Astrocyte (in vitro differentiated cells and primary cell): ENCODE results near the gene BNIP5. TPM values are rescaled to one million over a fixed set of nuclear protein-coding genes. Genes with fewer than 3 reads are reported as not detected.

ENCODE experiments used
- DNase-seq: peaks from one replicate; pipeline ENCODE4 v3.0.0-alpha.2; 2010; ENCODE audit warnings: low read depth
- FAIRE-seq: peaks from 2 replicates; lab custom pipeline; 2011; peaks lifted over from hg19 to GRCh38; lab: Jason Lieb, UNC
- H2AFZ ChIP-seq: 2 replicates; pipeline ENCODE4 v1.6.0; 2012; ENCODE audit warnings: low read depth, low read length, inconsistent platforms
- H3K27ac ChIP-seq: 2 replicates; pipeline ENCODE4 v1.5.1; 2011; ENCODE audit warnings: low read depth, low read length, inconsistent platforms
- H3K27me3 ChIP-seq: 2 replicates; pipeline ENCODE4 v1.6.0; 2011; ENCODE audit warnings: low read length, inconsistent platforms; ENCODE audit not compliant: insufficient read depth
- H3K36me3 ChIP-seq: 2 replicates; pipeline ENCODE4 v1.5.1; 2011; ENCODE audit warnings: low read length, inconsistent platforms; ENCODE audit not compliant: insufficient read depth
- H3K4me1 ChIP-seq: 2 replicates; pipeline ENCODE4 v1.5.1; 2011; ENCODE audit warnings: low read length, inconsistent platforms; ENCODE audit not compliant: insufficient read depth
- H3K4me2 ChIP-seq: 2 replicates; pipeline ENCODE4 v1.6.0; 2012; ENCODE audit warnings: low read length, inconsistent platforms
- H3K4me3 ChIP-seq: 2 replicates; pipeline ENCODE4 v1.5.1; 2011; ENCODE audit warnings: low read depth, mild to moderate bottlenecking, low read length, inconsistent platforms; ENCODE audit not compliant: insufficient read depth
- H3K79me2 ChIP-seq: 2 replicates; pipeline ENCODE4 v1.6.0; 2012; ENCODE audit warnings: mild to moderate bottlenecking, low read length, inconsistent platforms; ENCODE audit not compliant: insufficient read depth
- H3K9ac ChIP-seq: 2 replicates; pipeline ENCODE4 v1.6.0; 2012; ENCODE audit warnings: mild to moderate bottlenecking, low read length, inconsistent platforms
- H3K9me3 ChIP-seq: 2 replicates; pipeline ENCODE4 v1.5.1; 2012; ENCODE audit warnings: low read depth, mild to moderate bottlenecking, low read length, inconsistent platforms; ENCODE audit not compliant: insufficient read depth
- H4K20me1 ChIP-seq: 2 replicates; pipeline ENCODE4 v1.6.0; 2012; ENCODE audit warnings: low read length, inconsistent platforms; ENCODE audit not compliant: insufficient read depth
- H3K27ac Mint-ChIP-seq: one replicate; pipeline ENCODE4 v1.8.0; 2021; ENCODE audit warnings: mild to moderate bottlenecking, mixed read lengths; ENCODE audit not compliant: unreplicated experiment
- H3K27me3 Mint-ChIP-seq: one replicate; pipeline ENCODE4 v1.8.0; 2021; ENCODE audit warnings: low read depth, mixed read lengths; ENCODE audit not compliant: unreplicated experiment
- H3K36me3 Mint-ChIP-seq: one replicate; pipeline ENCODE4 v1.8.0; 2021; ENCODE audit warnings: low read depth, mixed read lengths; ENCODE audit not compliant: unreplicated experiment
- H3K4me1 Mint-ChIP-seq: one replicate; pipeline ENCODE4 v1.8.0; 2021; ENCODE audit warnings: low read depth, mixed read lengths; ENCODE audit not compliant: unreplicated experiment
- H3K4me3 Mint-ChIP-seq: one replicate; pipeline ENCODE4 v1.8.0; 2021; ENCODE audit warnings: mild to moderate bottlenecking, moderate library complexity, mixed read lengths; ENCODE audit not compliant: unreplicated experiment
- H3K9me3 Mint-ChIP-seq: one replicate; pipeline ENCODE4 v1.8.0; 2021; ENCODE audit warnings: mild to moderate bottlenecking, mixed read lengths; ENCODE audit not compliant: unreplicated experiment
- CTCF ChIP-seq: IDR thresholded peaks from 2 replicates; pipeline ENCODE4 v1.5.1; 2011; ENCODE audit warnings: low read depth, mild to moderate bottlenecking, inconsistent platforms, low read length, moderate library complexity; ENCODE audit not compliant: insufficient read depth
- EZH2 ChIP-seq: IDR thresholded peaks from 2 replicates; pipeline ENCODE4 v1.6.1; 2012; ENCODE audit warnings: mild to moderate bottlenecking, low read length, inconsistent platforms; ENCODE audit not compliant: insufficient read depth
- total RNA-seq: library from RNA; stranded (reverse); gene quantifications from 2 replicates; pipeline ENCODE4 v1.2.1, GENCODE V29; 2021

The BNIP5 gene
- total RNA-seq, 1 donor from 2014 or later, result not detected

- H3K36me3 ChIP-seq, result no peaks in the 10 kb centered on the region
- Mint-ChIP-seq H3K4me3 (no peak overlapping the region), H3K4me1 (peaks cover 13% of the 10 kb centered on the region), H3K27ac (no peak overlapping the region), H3K27me3 (peaks cover 2% of the 10 kb centered on the region), H3K9me3 (peaks cover 7% of the 10 kb centered on the region), H3K36me3 (peaks cover 2% of the 10 kb centered on the region)
- no peak overlapping the region for H3K4me3 ChIP-seq
- no peaks in the 10 kb centered on the region for H3K27me3 ChIP-seq
- no peaks in the 10 kb centered on the region for H3K9me3 ChIP-seq
- peaks cover 13% of the 10 kb centered on the region for H3K4me1 ChIP-seq
- TF ChIP-seq CTCF (no peak), EZH2 (no peak)
- H2AFZ ChIP-seq, result peak overlapping the region; percentile 52
- H4K20me1 ChIP-seq, result no peaks in the 10 kb centered on the region
- no peaks in the 10 kb centered on the region for H3K79me2 ChIP-seq
- no peak overlapping the region for H3K4me2 ChIP-seq
- H3K9ac ChIP-seq, result no peak overlapping the region
- FAIRE-seq (no peak), DNase-seq (no peak)
- H3K27ac ChIP-seq, result peak overlapping the region; percentile 24
These were observed 21.2 kb upstream of the BNIP5 start for GRCh38 chr6:36357872-36358225.

- Histone ChIP-seq H3K36me3 (no peaks in the 10 kb centered on the region), H3K27me3 (no peaks in the 10 kb centered on the region), H4K20me1 (no peaks in the 10 kb centered on the region), H3K4me2 (no peak overlapping the region), H3K4me3 (no peak overlapping the region), H3K79me2 (no peaks in the 10 kb centered on the region), H3K27ac (peak overlapping the region; percentile 6), H3K9ac (no peak overlapping the region), H3K4me1 (peaks cover 26% of the 10 kb centered on the region), H2AFZ (no peak overlapping the region), H3K9me3 (no peaks in the 10 kb centered on the region)
- Mint-ChIP-seq H3K9me3 (peaks cover 5% of the 10 kb centered on the region), H3K27ac (no peak overlapping the region), H3K4me1 (peaks cover 23% of the 10 kb centered on the region), H3K27me3 (no peaks in the 10 kb centered on the region), H3K4me3 (no peak overlapping the region), H3K36me3 (peaks cover 2% of the 10 kb centered on the region)
- TF ChIP-seq EZH2 (no peak), CTCF (no peak)
- FAIRE-seq (no peak), DNase-seq (peak; percentile 94)
These were observed 19.1 kb upstream of the BNIP5 start for GRCh38 chr6:36355819-36356218.

- H3K36me3 Mint-ChIP-seq, result peaks cover 2% of the 10 kb centered on the region
- H3K79me2 ChIP-seq, result no peaks in the 10 kb centered on the region
- H3K9me3 Mint-ChIP-seq, result peaks cover 5% of the 10 kb centered on the region
- no peak for FAIRE-seq
- peak overlapping the region; percentile 52 for H3K27ac ChIP-seq
- H3K4me2 ChIP-seq, result peak overlapping the region; percentile 3
- H3K4me3 Mint-ChIP-seq, result no peak overlapping the region
- peak; percentile 97 for DNase-seq
- no peaks in the 10 kb centered on the region for H3K9me3 ChIP-seq
- H3K27ac Mint-ChIP-seq, result no peak overlapping the region
- TF ChIP-seq CTCF, result no peak
- no peak for TF ChIP-seq EZH2
- H3K4me1 ChIP-seq, result peaks cover 31% of the 10 kb centered on the region
- H3K9ac ChIP-seq, result no peak overlapping the region
- H3K27me3 Mint-ChIP-seq, result no peaks in the 10 kb centered on the region
- no peaks in the 10 kb centered on the region for H3K36me3 ChIP-seq
- no peak overlapping the region for H3K4me3 ChIP-seq
- H2AFZ ChIP-seq, result no peak overlapping the region
- H3K4me1 Mint-ChIP-seq, result peaks cover 30% of the 10 kb centered on the region
- no peaks in the 10 kb centered on the region for H4K20me1 ChIP-seq
- no peaks in the 10 kb centered on the region for H3K27me3 ChIP-seq
These were observed 16.8 kb upstream of the BNIP5 start for GRCh38 chr6:36353411-36353915.
